H9 (cell line): ENCODE results near the gene PRKAG2. TPM values are rescaled to one million over a fixed set of nuclear protein-coding genes. Genes with fewer than 3 reads are reported as not detected.

ENCODE experiments used
- DNase-seq: peaks from one replicate; pipeline ENCODE4 v3.0.0-alpha.2; 2017
- H2AFZ ChIP-seq: one replicate; pipeline ENCODE4 v1.6.1; 2013; ENCODE audit warnings: mild to moderate bottlenecking, low read length, control low read depth, moderate library complexity
- H2AK5ac ChIP-seq: 2 replicates; pipeline ENCODE4 v1.6.1; 2013; ENCODE audit warnings: low read length, control low read depth, mixed read lengths; ENCODE audit not compliant: insufficient read length
- H2BK120ac ChIP-seq: one replicate; pipeline ENCODE4 v1.6.1; 2013; ENCODE audit warnings: low read depth, mild to moderate bottlenecking, low read length, control low read depth, inconsistent platforms; ENCODE audit not compliant: poor library complexity, severe bottlenecking
- H2BK12ac ChIP-seq: 2 replicates; pipeline ENCODE4 v1.6.1; 2013; ENCODE audit warnings: low read length, control low read depth, mixed read lengths, low read depth; ENCODE audit not compliant: insufficient read length
- H2BK15ac ChIP-seq: 2 replicates; pipeline ENCODE4 v1.6.1; 2013; ENCODE audit warnings: low read depth, low read length, control low read depth
- H2BK20ac ChIP-seq: one replicate; pipeline ENCODE4 v1.6.1; 2013; ENCODE audit warnings: low read depth, mild to moderate bottlenecking, low read length, control low read depth, inconsistent platforms; ENCODE audit not compliant: poor library complexity, severe bottlenecking
- H2BK5ac ChIP-seq: 2 replicates; pipeline ENCODE4 v1.6.1; 2013; ENCODE audit warnings: low read length, control low read depth, mixed read lengths; ENCODE audit not compliant: insufficient read length
- H3K14ac ChIP-seq: 2 replicates; pipeline ENCODE4 v1.6.1; 2013; ENCODE audit warnings: low read length, control low read depth; ENCODE audit not compliant: insufficient read depth
- H3K18ac ChIP-seq: 2 replicates; pipeline ENCODE4 v1.6.1; 2013; ENCODE audit warnings: low read depth, mild to moderate bottlenecking, mixed read lengths, low read length, control low read depth; ENCODE audit not compliant: insufficient read length
- H3K23ac ChIP-seq: 2 replicates; pipeline ENCODE4 v1.6.1; 2013; ENCODE audit warnings: low read length, control low read depth, mixed read lengths, low read depth; ENCODE audit not compliant: insufficient read length
- H3K23me2 ChIP-seq: 2 replicates; pipeline ENCODE4 v1.6.1; 2013; ENCODE audit warnings: low read depth, mild to moderate bottlenecking, mixed read lengths, low read length, control low read depth; ENCODE audit not compliant: insufficient read length, poor library complexity, severe bottlenecking
- H3K27ac ChIP-seq: 2 replicates; pipeline ENCODE4 v1.5.1; 2013; ENCODE audit warnings: low read length, control low read depth, mixed read lengths, low read depth; ENCODE audit not compliant: insufficient read length
- H3K27me3 ChIP-seq: 2 replicates; pipeline ENCODE4 v1.6.1; 2013; ENCODE audit warnings: low read length, control low read depth, inconsistent platforms; ENCODE audit not compliant: insufficient read depth
- H3K4ac ChIP-seq: 2 replicates; pipeline ENCODE4 v1.6.1; 2013; ENCODE audit warnings: low read depth, mild to moderate bottlenecking, control low read depth, inconsistent platforms, low read length, moderate library complexity
- H3K4me1 ChIP-seq: 2 replicates; pipeline ENCODE4 v1.6.1; 2013; ENCODE audit warnings: low read length, control low read depth, inconsistent platforms; ENCODE audit not compliant: insufficient read depth
- H3K4me2 ChIP-seq: 2 replicates; pipeline ENCODE4 v1.6.1; 2013; ENCODE audit warnings: low read length, control low read depth, mixed read lengths; ENCODE audit not compliant: insufficient read length, insufficient read depth
- H3K56ac ChIP-seq: 2 replicates; pipeline ENCODE4 v1.6.1; 2013; ENCODE audit warnings: low read depth, mild to moderate bottlenecking, mixed read lengths, low read length, control low read depth; ENCODE audit not compliant: insufficient read length
- H3K79me1 ChIP-seq: 2 replicates; pipeline ENCODE4 v1.6.1; 2013; ENCODE audit warnings: low read depth, mild to moderate bottlenecking, moderate library complexity, low read length, control low read depth, inconsistent platforms; ENCODE audit not compliant: insufficient read depth, poor library complexity, severe bottlenecking
- H3K79me2 ChIP-seq: 2 replicates; pipeline ENCODE4 v1.6.1; 2013; ENCODE audit warnings: low read length, control low read depth, inconsistent platforms; ENCODE audit not compliant: insufficient read depth
- H3K9ac ChIP-seq: 2 replicates; pipeline ENCODE4 v1.6.1; 2013; ENCODE audit warnings: low read length, control low read depth, mixed read lengths; ENCODE audit not compliant: insufficient read length; ENCODE audit errors: extremely low read depth
- H3K9me3 ChIP-seq: one replicate; pipeline ENCODE4 v1.6.1; 2013; ENCODE audit warnings: low read depth, low read length, inconsistent platforms; ENCODE audit not compliant: control insufficient read depth
- H3T11ph ChIP-seq: one replicate; pipeline ENCODE4 v1.6.1; 2013; ENCODE audit warnings: mild to moderate bottlenecking, low read length, control low read depth, inconsistent platforms
- H4K20me1 ChIP-seq: one replicate; pipeline ENCODE4 v1.6.1; 2013; ENCODE audit not compliant: control insufficient read depth, insufficient read length, insufficient read depth
- H4K5ac ChIP-seq: 2 replicates; pipeline ENCODE4 v1.6.1; 2013; ENCODE audit warnings: low read depth, mild to moderate bottlenecking, mixed read lengths, low read length, control low read depth; ENCODE audit not compliant: insufficient read length
- H4K8ac ChIP-seq: replicated peaks from 2 replicates; pipeline ENCODE4 v1.6.1; 2013; ENCODE audit warnings: low read length, control low read depth, mixed read lengths, low read depth; ENCODE audit not compliant: insufficient read length
- H4K91ac ChIP-seq: 2 replicates; pipeline ENCODE4 v1.6.1; 2013; ENCODE audit warnings: low read depth, mild to moderate bottlenecking, moderate library complexity, mixed read lengths, low read length, control low read depth; ENCODE audit not compliant: insufficient read length
- H3K27ac Mint-ChIP-seq, 3 experiments: 2 replicates in 2 of 3; 3 replicates in 1 of 3; pipeline ENCODE4 v1.8.0; 2020 to 2021; ENCODE audit warnings: mixed read lengths in 3 of 3, mild to moderate bottlenecking in 1 of 3, moderate library complexity in 1 of 3
- H3K27me3 Mint-ChIP-seq: 2 replicates; pipeline ENCODE4 v1.8.0; 2021; ENCODE audit warnings: low read depth, mild to moderate bottlenecking, moderate library complexity, mixed read lengths
- H3K36me3 Mint-ChIP-seq, 3 experiments: 2 replicates in 2 of 3; 3 replicates in 1 of 3; pipeline ENCODE4 v1.8.0; 2020 to 2021; ENCODE audit warnings: low read depth in 3 of 3, mixed read lengths in 3 of 3; ENCODE audit not compliant: insufficient read depth in 1 of 3
- H3K4me1 Mint-ChIP-seq, 2 experiments: 2 replicates each; pipeline ENCODE4 v1.8.0; 2020; ENCODE audit warnings: mixed read lengths in 2 of 2
- H3K4me3 Mint-ChIP-seq, 2 experiments: 2 replicates in 1 of 2; 3 replicates in 1 of 2; pipeline ENCODE4 v1.8.0; 2020 to 2021; ENCODE audit warnings: mild to moderate bottlenecking in 2 of 2, mixed read lengths in 2 of 2, moderate library complexity in 1 of 2
- H3K9me3 Mint-ChIP-seq, 2 experiments: 2 replicates in 1 of 2; 3 replicates in 1 of 2; pipeline ENCODE4 v1.8.0; 2020; ENCODE audit warnings: mild to moderate bottlenecking in 2 of 2, mixed read lengths in 2 of 2, moderate library complexity in 1 of 2
- WGBS: extraction: QIAGEN DNeasy Blood & Tissue Kit; methylation state at CpG from one replicate; pipeline ENCODE4 v1.1.7; 2013; ENCODE audit warnings: missing lambda C conversion rate, low lambda C conversion rate, mixed read lengths; ENCODE audit not compliant: insufficient read length; ENCODE audit errors: extremely low coverage; 5-methylcytosine and 5-hydroxymethylcytosine counted together
- total RNA-seq: library from RNA; stranded (reverse); gene quantifications from 2 replicates; pipeline ENCODE4 v1.2.1, GENCODE V29; 2021
- TF ChIP-seq, protein P1 (sequence below): fragments of 200-600 bp; sonication (generic); conservative IDR thresholded peaks from 3 replicates; pipeline ENCODE4 v1.8.0; 2021; ENCODE audit warnings: antibody characterized with exemption, mild to moderate bottlenecking

The PRKAG2 gene
- total RNA-seq, 1 experiment from 2014 or later, result 11.8 TPM

DNA sequence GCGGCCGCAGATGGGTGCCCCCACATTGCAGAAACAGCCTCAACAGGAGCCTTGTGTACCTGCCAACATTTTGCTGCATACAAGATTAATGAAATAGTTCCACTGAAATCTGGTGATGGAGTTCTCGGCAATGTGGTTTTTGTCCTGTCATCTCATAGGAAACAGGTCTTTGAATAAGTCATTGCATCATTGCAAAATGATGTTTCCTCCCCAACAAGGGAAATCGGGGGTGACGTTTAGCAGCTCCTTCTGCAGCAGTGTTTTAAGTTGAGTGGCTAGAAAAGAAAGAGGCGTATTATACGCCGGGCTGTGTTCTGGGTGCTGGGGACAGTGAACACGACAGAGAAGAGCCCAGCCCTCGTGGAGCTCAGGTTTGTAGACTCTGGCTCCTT lies 177.0 kb downstream of the PRKAG2 start:
- no peaks in the 10 kb centered on the region for H3K79me2 ChIP-seq
- no peak for DNase-seq
- H2AK5ac ChIP-seq, result no peak overlapping the region
- H4K91ac ChIP-seq, result no peak overlapping the region
- H3K4me2 ChIP-seq, result no peak overlapping the region
- no peaks in the 10 kb centered on the region; the same call in 1 of the 2 replicates for H3K4me1 ChIP-seq
- H4K20me1 ChIP-seq, result no peaks in the 10 kb centered on the region
- TF ChIP-seq, protein P1, sequence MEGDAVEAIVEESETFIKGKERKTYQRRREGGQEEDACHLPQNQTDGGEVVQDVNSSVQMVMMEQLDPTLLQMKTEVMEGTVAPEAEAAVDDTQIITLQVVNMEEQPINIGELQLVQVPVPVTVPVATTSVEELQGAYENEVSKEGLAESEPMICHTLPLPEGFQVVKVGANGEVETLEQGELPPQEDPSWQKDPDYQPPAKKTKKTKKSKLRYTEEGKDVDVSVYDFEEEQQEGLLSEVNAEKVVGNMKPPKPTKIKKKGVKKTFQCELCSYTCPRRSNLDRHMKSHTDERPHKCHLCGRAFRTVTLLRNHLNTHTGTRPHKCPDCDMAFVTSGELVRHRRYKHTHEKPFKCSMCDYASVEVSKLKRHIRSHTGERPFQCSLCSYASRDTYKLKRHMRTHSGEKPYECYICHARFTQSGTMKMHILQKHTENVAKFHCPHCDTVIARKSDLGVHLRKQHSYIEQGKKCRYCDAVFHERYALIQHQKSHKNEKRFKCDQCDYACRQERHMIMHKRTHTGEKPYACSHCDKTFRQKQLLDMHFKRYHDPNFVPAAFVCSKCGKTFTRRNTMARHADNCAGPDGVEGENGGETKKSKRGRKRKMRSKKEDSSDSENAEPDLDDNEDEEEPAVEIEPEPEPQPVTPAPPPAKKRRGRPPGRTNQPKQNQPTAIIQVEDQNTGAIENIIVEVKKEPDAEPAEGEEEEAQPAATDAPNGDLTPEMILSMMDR, result no peak
- H3K23ac ChIP-seq, result no peak overlapping the region
- H2BK12ac ChIP-seq, result no peak overlapping the region
- no peak overlapping the region for H3K27ac ChIP-seq
- peaks cover 20 to 23% of the 10 kb centered on the region in 2 experiments for H3K4me1 Mint-ChIP-seq
- no peak overlapping the region for H3K9ac ChIP-seq
- H3K9me3 ChIP-seq, result no peaks in the 10 kb centered on the region
- H2BK15ac ChIP-seq, result no peak overlapping the region
- no peak overlapping the region for H2BK20ac ChIP-seq
- no peak overlapping the region for H4K5ac ChIP-seq
- no peak overlapping the region for H3K4ac ChIP-seq
- H3K27me3 Mint-ChIP-seq, result no peaks in the 10 kb centered on the region; the same call in 1 of the 2 replicates
- no CpG with 5 or more reads among the region's 10 CpGs for WGBS
- no peaks in the 10 kb centered on the region; a peak in 1 of 5 replicates for H3K9me3 Mint-ChIP-seq
- no peak overlapping the region for H3K56ac ChIP-seq
- H3K79me1 ChIP-seq, result no peaks in the 10 kb centered on the region
- no peak overlapping the region; a peak in 1 of 7 replicates for H3K27ac Mint-ChIP-seq
- H2BK5ac ChIP-seq, result no peak overlapping the region
- no peaks in the 10 kb centered on the region for H3K23me2 ChIP-seq
- H3K4me3 Mint-ChIP-seq, result no peak overlapping the region
- H2BK120ac ChIP-seq, result no peak overlapping the region
- no peaks in the 10 kb centered on the region for H3K36me3 Mint-ChIP-seq
- no peak overlapping the region for H2AFZ ChIP-seq
- H3K27me3 ChIP-seq, result no peaks in the 10 kb centered on the region
- no peak overlapping the region for H3T11ph ChIP-seq
- no peak overlapping the region for H3K18ac ChIP-seq
- no peak overlapping the region for H3K14ac ChIP-seq
- no peak overlapping the region for H4K8ac ChIP-seq
